Mucosa of descending colon (tissue), 3 donors: Measurements from ENCODE around the gene CAPS2. TPM values are rescaled to one million over a fixed set of nuclear protein-coding genes. Genes with fewer than 3 reads are reported as not detected.

Experiments used
- ATAC-seq: fragments of 200-7000 bp; cut with Tn5 transposase; one replicate; pipeline ENCODE4 v1.9.1; 2020; ENCODE audit warnings: mild to moderate bottlenecking, moderate library complexity
- DNase-seq, 3 donors: peaks; one replicate each; pipeline ENCODE4 v3.0.0-alpha.2; 2020
- H3K36me3 ChIP-seq: fragments of 200-600 bp; one replicate; pipeline ENCODE4 v1.8.0; 2021; ENCODE audit warnings: low read depth, mild to moderate bottlenecking
- H3K4me1 ChIP-seq: fragments of 200-600 bp; one replicate; pipeline ENCODE4 v1.8.0; 2021; ENCODE audit warnings: low read depth, mild to moderate bottlenecking
- H3K4me3 ChIP-seq: fragments of 200-600 bp; one replicate; pipeline ENCODE4 v1.8.0; 2021; ENCODE audit warnings: mild to moderate bottlenecking
- H3K9me3 ChIP-seq: fragments of 200-600 bp; one replicate; pipeline ENCODE4 v1.8.0; 2021; ENCODE audit warnings: mild to moderate bottlenecking
- intact Hi-C, 2 donors: fragments of 100-400 bp; cut with DNase I in 1 of 2; cut with micrococcal nuclease in 1 of 2; formaldehyde crosslinking; loops; one replicate each; pipeline versions ENCODE4 v1.11.0 to v1.11.1; 2022; cut with DNase I, micrococcal nuclease
- total RNA-seq, 3 donors: library from RNA; stranded (reverse); fragmentation: NEBNext Ultra II Directional in 2 of 3; extraction: Animal tissue kit (Norgen Biotek cat#: 25700) in 2 of 3; gene quantifications; one replicate each; pipeline versions ENCODE4 v1.2.1 to v1.2.4, GENCODE V29; 2021 to 2023
- TF ChIP-seq, protein P1 (sequence below): fragments of 200-600 bp; IDR thresholded peaks from one replicate; pipeline ENCODE4 v1.8.0; 2022; ENCODE audit warnings: antibody characterized with exemption, mild to moderate bottlenecking
- donor health status: DM: no; HTN: no; CAD: no; lungs with moderate emphysema.
- donor health status: DM: no; HTN: no; CAD: no.
- donor health status: DM: no; HTN: yes; CAD: no.

CAPS2 gene
- total RNA-seq, 3 donors from 2014 or later, result 5.9 to 11.3 (median 7.1) TPM

DNA sequence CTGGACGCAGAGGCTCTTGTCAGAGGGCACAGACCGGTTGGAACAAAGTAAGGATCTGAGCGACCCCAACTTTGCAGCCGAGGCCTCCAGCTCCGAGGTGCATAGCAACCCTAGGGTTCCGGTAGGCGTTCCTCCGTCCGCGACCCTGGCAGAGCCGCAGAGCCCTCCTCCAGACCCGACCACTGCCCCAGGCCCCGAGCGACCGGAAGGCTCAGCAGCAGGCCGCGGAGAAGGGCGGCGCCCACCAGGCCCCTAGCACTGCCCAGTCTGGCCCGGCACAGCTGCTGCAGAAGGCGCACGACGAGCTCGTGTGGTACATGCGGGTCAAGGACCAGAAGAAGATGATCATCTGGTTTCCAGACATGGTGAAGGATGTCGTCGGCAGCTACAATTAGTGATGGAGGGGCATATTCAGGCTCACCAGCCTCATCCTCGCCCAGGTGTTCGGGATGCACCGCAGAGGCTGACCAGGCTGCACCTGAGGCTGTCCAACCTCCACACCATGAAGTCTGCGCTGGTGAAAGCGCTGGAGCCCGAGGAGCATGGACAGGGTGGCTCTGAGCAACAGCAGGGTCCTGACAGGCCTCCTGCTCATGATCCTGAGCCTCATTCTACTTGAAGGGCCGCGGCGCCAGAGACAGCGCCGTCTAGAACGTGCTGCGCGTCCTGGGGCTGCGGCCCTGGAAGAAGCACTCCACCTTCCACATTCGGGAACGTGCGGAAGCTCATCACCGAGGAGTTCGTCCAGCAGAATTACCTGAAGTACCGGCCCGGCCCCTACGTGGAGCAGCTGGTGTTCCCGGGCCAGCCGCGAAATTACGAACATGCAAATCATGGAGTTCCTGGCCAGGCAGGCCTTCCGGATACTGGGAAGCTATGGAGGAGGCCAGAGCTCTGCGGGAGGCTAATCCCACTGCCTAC is 24.5 kb downstream of the CAPS2 start:
- TF ChIP-seq, protein P1, sequence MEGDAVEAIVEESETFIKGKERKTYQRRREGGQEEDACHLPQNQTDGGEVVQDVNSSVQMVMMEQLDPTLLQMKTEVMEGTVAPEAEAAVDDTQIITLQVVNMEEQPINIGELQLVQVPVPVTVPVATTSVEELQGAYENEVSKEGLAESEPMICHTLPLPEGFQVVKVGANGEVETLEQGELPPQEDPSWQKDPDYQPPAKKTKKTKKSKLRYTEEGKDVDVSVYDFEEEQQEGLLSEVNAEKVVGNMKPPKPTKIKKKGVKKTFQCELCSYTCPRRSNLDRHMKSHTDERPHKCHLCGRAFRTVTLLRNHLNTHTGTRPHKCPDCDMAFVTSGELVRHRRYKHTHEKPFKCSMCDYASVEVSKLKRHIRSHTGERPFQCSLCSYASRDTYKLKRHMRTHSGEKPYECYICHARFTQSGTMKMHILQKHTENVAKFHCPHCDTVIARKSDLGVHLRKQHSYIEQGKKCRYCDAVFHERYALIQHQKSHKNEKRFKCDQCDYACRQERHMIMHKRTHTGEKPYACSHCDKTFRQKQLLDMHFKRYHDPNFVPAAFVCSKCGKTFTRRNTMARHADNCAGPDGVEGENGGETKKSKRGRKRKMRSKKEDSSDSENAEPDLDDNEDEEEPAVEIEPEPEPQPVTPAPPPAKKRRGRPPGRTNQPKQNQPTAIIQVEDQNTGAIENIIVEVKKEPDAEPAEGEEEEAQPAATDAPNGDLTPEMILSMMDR, result no peak
- H3K9me3 ChIP-seq, result no peaks in the 10 kb centered on the region
- no peaks in the 10 kb centered on the region for H3K4me1 ChIP-seq
- no peak overlapping the region for H3K4me3 ChIP-seq
- ATAC-seq (no peak), DNase-seq (no peak)
- intact Hi-C loops, result no loop called here
- no peaks in the 10 kb centered on the region for H3K36me3 ChIP-seq

DNA sequence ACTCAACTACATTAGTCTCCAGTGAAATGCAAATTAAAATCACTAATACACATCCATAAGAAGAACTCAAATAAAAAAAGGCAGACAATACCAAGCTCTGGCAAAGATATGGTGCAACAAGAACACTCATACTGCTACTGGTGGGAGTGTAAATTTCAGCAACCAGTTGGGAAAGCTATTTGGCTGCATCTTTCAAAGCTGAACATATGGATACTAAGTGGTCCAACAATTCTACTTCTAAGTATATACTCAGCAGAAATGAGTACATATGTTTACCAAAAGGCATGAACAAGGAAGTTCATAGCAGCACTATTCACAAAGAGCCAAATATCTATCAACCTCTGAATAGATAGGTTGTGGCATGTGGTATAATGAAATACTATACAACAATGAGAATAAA is 27.3 kb downstream of the CAPS2 start:
- TF ChIP-seq, protein P1, result no peak
- no peaks in the 10 kb centered on the region for H3K9me3 ChIP-seq
- intact Hi-C loops, result no loop called here
- DNase-seq, result no peak
- no peak for ATAC-seq
- H3K4me1 ChIP-seq, result no peaks in the 10 kb centered on the region
- no peaks in the 10 kb centered on the region for H3K36me3 ChIP-seq
- H3K4me3 ChIP-seq, result no peak overlapping the region

DNA sequence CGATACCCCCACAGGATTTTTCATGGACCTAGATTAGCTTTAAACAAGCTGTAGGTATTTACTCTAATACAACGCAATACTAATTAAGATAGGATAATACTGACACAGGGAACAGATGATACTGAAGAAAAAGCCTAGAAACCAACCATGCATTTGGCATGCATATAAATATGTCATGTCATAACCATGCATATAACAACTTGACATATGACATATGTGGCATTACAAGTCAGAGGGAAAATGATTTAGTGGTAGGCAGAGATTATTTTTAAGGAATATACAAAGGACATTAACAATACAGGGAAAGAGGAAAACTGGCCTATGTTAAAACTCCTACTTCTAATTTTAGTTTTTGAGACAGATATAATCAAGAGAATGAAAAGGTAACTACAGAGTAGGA is 27.9 kb downstream of the CAPS2 start:
- DNase-seq, result no peak
- Histone ChIP-seq H3K9me3 (no peaks in the 10 kb centered on the region), H3K4me3 (no peak overlapping the region), H3K36me3 (no peaks in the 10 kb centered on the region), H3K4me1 (no peaks in the 10 kb centered on the region)
- intact Hi-C loops, result no loop called here
- TF ChIP-seq, protein P1, result no peak
- no peak for ATAC-seq

DNA sequence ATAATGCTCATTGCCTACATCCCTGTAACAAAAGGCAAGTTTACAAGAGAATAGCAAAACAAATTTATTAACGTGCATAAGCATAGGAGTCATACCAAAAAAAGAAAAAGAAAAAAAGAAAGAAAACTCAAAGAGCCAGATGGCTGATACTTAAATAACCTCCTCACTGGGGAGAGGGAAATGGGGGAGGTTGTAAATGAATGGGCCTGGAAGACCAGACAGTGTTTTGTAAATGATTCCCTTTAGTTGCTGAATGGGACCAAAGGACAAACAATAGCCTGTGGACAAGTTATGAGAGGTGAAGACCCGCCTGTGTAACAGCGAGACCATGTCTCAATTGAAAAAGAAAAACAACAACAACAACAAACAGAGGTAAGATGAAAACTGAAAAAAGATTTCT is 35.3 kb downstream of the CAPS2 start:
- ATAC-seq (no peak), DNase-seq (no peak)
- H3K9me3 ChIP-seq, result no peaks in the 10 kb centered on the region
- H3K4me1 ChIP-seq, result no peaks in the 10 kb centered on the region
- H3K4me3 ChIP-seq, result no peak overlapping the region
- no peaks in the 10 kb centered on the region for H3K36me3 ChIP-seq
- TF ChIP-seq, protein P1, result no peak
- intact Hi-C loops, result no loop called here

DNA sequence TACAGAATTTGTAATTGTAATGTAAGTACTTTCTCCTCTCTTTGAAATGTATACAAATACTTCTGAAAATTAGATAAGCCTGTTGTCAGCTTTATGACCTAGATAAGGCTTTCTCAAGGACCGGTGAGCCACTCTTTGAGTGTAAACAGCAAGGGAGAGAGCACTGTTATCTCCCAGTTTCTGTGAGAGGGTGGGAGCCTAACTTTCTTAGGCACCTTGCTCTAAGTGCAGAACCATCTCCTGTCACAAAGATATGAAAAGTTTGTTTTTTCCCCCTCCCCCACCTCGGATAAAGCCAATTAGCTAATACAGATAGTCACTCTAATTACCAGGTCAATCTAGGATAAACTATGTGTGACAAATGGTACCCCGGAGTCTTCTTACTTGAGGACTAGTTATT is 35.8 kb downstream of the CAPS2 start:
- ATAC-seq (no peak), DNase-seq (no peak)
- Histone ChIP-seq H3K4me3 (no peak overlapping the region), H3K36me3 (no peaks in the 10 kb centered on the region), H3K4me1 (no peaks in the 10 kb centered on the region), H3K9me3 (no peaks in the 10 kb centered on the region)
- intact Hi-C loops, result no loop called here
- TF ChIP-seq, protein P1, result no peak
